Measurements from ENCODE around the gene PCDH19.

PCDH19 gene

DNA sequence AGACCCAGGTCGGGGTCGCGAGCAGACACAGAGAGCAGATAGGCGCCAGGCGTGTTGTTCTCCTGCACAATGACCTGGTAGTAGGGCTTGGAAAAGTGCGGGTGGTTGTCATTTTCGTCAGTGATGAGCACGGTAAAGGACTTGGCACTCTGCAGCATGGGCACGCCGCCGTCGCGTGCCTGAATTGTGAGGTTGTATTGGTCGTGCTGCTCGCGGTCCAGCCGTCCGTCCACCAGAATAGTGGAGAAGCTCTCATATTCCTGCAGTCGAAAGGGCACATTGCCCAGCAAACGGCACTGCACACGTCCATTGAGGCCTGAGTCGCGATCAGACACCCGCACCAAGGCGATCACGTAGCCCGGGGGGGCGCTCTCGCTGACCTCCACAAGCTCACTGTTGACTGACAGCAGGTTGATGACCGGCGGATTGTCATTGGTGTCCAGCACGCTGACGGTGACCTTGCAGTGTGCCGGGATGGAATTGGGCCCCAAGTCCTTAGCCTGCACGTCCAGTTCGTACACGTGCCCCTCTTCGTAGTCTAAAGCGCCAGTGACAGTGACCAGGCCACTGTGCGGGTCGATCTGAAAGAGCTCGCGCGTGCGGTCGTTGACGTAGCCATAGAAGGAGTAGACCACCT is 2.8 kb downstream of the PCDH19 start:
- DNase-seq (ENCODE audit: low spot score) = no peak

DNA sequence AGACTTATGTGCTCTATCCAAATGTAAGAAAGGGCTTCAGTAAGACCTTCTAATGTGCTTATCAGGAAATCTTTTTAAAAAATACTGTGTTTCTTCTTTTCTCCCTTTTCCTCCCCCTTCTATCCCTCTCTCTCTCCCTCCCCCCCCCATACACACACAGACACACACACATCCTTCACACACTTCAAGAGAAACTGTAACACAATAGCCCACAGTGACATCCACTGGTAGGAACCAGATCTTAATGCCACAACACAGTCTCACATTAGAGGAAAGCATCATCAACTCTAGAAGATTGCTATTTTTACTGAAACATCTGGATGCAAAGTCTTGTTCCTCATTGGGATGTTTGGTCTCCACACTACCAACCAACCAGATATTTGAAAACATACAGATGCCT is 4.6 kb downstream of the PCDH19 start:
- DNase-seq (ENCODE audit: low spot score) = no peak

DNA sequence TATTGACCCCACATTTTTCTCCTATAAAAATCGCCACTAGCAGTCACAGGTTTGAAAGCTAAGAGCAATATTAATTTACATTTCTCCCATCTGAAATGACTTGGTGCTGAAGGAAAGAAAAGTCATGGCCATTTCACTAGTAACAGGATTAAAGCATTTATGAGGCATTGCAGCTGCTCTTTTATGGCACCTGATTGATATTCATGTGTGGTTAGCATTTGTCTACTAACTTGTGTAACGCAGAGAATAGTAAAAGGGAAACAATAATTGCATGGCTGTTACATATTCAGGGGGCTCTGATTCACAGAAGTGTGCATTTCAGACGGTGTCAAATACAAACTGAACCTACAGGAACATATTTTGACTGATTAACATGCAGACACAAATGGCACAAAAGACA is 5.2 kb downstream of the PCDH19 start:
- DNase-seq (ENCODE audit: low spot score) = no peak

DNA sequence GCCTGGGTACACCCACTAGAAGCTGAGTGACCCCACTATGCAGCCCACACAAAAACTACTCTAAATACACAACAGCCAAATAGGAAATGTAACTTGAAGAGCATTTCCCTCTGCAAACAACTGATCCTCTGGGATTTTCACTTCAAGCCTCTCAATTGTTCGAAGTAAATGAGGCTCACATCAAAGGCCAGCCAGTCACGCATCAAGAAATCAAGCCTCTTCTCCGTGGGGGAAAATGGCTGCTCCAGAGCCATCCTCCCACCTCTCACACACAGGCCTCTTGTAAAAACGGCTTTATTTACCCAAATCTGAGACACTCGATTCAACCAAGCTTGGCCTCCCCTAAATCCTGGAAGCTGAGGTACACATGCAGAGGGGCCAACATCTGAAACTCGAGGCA is 14.3 kb downstream of the PCDH19 start:
- no peak for DNase-seq (ENCODE audit: low spot score)

DNA sequence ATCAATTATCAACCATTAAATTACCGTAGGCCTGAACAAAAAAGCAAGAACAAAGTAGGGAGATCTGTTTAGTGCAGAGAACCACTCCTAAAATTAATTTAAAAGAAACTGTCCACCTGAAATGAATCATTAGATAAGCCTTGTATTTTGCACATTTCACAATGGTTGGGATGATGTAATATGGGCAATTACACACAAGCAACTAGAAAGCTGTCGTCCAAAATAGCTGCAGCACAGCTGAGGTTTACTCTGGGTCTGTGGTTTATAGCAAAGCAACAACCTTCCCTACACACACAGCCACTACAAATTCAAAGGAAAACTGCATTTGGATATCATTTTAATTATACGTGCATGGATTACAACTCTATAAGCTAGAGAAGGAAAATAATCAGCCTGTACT is 28.5 kb downstream of the PCDH19 start:
- DNase-seq (ENCODE audit: low spot score) = no peak

DNA sequence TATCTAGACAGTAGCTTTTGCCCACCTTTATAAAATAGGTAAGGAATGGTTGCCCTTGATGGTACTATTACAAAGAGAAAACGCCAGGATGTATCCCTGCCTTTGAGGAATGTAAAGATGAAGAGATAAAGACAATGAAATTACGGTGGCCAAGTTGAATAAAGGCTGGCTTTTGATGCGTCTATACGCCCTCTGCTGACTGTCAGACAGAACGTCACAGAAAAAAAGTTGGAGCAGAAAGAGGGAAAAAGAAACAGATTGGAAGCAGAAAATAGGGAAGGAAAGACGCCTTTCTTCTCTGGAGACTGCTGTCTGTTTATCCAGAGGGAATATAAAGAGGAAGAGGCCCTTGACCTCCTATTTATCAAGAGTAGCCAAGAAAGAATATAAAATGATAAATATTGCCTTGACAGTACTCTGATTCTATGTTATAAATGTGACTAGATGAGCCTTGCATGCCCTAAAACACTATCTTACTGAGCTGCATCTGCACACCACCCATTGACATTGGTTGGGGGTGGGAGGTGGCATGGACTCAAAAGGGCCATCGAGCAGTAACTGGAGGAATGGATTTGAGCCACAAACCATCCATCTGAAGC is 30.6 kb downstream of the PCDH19 start:
- no peak for DNase-seq (ENCODE audit: low spot score)

DNA sequence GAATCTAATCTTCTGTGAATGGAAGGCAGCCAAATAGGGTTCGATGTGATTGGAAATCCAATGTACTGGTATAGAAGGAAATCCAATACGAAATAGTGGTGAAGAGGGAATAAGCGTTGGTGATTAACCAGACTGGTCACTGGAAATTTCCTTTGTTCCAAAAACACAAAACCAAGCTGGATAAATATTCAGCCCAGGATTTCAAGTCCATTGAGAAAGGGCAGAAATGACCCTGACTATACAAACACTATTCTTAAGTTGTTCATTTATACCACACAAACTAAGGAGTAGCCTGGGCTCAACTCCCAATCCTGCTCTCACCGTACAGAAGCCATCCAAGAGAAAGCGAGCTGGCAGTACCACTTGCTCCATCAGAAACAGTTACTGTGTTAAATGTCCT is 32.2 kb downstream of the PCDH19 start:
- DNase-seq (ENCODE audit: low spot score) = no peak

DNA sequence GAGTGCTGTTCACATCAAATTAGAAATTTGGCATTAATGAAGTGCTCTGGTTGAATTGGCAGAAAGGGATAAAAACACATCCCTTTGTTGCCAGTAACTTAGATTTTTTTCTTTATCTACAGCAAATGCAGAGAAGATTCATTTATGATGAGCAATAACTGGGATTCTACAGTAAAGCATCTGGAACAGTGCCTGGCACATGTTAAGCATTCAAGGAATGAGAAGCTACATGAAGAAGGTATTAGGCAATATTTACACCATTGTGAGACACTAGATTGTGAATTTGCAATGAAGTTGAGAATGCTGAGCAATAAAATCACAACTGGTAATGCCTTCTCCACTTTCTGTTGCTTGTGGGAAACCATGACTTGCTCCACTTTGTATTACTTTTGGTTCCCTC is 33.5 kb downstream of the PCDH19 start:
- no peak for DNase-seq (ENCODE audit: low spot score)

DNA sequence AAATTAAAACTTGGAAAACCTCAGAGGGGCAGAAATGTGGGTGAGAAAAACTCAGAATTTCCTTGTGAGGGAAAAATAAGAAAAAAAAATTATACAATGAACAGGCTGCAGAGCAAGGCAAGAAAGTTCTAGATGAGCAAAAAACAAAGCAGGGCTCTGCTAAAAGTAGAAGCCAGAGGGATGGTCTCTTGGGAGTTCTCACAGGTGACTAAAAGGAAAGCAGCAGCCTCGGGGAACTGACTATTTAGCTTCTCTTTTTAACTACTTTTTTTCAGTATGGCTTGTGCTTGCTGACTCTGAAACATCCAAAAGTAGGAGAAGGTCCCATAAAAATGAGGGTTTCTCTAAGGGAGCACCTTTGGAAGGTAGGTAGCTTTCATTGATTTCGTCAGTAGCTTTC is 36.4 kb downstream of the PCDH19 start:
- no peak for DNase-seq (ENCODE audit: low spot score)

DNA sequence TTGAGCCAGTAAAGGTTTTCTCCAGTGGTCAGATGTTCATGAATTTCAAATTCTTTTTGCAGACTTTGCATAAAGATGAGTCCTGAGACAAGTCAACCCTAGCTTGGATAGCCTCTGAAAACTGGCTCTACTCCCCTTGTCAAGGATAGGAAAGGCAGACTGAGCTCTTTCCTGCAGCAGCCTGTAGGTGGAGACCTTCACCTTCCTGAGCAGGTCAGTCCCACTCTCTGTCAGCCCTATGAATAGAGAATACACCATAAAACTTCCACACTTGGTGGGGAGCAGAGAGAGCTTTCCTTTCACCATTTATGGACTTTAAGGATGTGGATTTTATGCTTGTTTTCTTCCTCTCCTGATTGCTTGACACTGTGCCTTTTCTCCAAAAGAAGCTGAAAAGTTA is 41.9 kb downstream of the PCDH19 start:
- no peak for DNase-seq (ENCODE audit: low spot score)

DNA sequence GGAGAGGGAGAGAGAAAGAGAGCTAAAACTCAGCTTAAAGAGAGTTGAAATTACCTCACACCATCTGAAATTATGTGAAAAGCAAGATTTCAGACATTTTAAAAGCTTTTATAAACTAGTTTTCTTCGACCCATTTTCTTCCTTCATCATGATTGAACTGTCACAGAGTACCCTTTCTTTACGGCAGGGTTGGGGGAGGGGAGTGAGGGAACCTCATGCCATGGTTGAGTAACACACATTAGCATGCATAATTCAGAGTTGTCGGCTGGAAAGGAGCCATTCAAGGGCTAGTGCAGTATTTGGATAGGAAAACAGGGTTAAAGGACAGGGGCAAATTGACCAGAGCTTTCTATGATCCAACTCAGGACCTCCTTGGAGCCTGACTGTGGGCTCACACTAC is 46.2 kb downstream of the PCDH19 start:
- DNase-seq (ENCODE audit: low spot score) = no peak

DNA sequence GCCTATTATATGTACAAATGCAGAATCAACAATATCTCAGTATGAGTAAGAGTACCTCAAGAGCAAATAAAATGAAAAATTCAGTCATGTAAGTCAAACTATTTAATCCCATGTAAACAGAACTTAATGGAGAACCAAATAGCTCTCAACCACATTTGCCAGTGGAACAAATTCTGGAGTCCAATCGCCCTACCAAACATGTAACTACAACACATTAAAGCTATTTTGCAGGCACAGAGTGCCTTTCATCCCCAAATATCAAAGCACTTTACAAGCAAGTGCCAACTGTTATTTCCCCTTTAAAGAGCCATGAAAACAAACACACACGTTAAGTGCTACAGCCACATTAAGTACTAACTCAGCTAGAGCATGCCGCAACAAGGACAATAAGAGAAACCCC is 51.3 kb downstream of the PCDH19 start:
- no peak for DNase-seq (ENCODE audit: low spot score)

DNA sequence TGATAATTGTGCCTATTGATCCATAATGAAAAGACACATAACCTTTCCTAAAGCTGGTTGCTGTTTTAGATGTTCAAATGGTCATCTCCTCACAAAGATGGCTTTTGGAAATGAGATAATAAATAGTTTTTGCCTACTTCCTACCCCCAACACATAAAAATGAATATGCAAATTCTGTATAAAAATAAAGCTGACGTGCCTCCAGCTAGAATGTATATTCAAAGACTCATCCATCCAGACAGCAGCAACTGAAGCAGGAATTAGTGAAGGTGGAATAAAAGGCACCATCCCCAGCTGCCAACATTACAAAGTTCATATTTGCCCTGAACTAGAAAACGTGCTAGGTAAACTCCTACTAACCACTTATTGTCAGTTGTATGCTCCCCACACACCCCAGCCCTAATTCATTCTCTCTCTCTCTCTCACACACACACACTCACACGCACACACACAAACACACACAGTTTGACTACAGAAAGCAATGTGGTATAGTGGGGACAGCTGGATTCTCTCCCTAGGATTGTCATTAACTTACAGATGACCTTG is 53.6 kb downstream of the PCDH19 start:
- no peak for DNase-seq (ENCODE audit: low spot score)

DNA sequence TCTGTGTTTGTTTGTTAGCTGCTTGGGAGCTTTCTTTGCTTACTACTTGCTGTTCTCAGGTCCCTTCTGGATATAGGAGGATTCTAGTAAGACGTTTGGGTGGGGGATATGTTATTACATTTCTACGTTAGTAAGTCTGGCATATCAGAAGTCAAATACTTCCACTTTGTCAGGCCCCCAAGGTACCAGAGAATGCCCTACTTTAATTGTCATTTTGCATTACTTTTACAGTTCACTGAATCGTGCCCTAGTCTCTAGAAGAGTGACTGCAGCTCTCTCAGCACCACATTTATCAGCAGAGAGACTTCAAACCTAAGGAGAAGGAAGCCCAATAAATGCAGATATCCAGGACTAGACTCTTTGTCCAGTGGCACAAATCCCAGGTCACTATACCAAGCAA is 54.4 kb downstream of the PCDH19 start:
- no peak for DNase-seq (ENCODE audit: low spot score)

DNA sequence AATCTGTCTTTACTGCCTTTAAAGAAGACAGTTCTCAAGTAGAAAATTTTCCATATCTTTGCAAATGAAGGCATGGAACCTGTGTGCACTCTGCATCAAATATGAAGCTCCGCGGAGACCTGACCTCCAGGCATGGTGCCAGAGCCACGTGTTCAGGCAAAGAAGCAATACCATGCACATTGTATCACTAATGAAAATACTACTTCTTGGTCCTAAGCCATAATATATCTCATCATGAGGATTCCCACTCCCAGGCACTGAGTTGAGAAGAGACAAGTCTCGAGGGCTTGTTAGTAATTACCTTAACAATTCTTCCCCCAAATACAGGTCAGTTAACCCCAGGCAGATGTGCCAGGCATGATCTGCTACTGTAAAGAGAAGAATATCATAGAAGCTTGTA is 56.7 kb downstream of the PCDH19 start:
- no peak for DNase-seq (ENCODE audit: low spot score)

DNA sequence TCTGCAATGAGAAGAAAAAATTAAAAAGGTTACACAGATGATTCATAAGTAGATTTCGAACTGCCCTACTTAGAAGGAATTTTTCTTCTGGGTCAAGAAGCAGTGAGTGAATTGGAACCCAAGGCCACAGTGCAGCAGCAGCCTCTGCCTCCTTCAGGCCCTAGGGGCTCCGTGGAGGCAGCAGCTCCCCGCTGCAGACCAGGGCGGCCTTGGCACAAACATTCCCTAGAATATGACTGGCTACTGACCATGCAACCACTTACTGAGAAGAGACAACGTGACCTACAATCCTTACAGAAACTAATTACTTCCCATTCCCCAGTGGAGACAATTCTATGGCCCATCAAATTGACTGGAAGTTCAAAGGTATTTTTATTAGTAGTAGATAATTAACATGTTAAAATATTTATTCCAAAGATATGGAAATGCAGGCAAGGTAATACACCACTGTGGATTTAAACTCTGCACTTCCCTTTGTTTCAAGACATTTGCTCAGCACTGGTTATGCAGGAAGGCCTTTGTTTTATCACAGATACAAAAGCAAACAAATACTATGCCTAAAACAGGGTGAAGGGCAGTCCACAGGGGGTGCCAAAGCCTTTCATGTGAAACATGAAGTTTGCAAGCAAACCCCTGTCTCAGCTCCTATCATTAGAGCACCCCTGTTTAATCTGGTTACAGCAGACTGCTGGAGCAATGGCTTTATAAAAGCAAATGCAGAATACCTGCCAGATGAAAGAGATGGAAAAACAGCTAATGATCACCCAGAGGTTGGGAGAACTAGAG is 59.2 kb downstream of the PCDH19 start:
- no peak for DNase-seq (ENCODE audit: low spot score)

DNA sequence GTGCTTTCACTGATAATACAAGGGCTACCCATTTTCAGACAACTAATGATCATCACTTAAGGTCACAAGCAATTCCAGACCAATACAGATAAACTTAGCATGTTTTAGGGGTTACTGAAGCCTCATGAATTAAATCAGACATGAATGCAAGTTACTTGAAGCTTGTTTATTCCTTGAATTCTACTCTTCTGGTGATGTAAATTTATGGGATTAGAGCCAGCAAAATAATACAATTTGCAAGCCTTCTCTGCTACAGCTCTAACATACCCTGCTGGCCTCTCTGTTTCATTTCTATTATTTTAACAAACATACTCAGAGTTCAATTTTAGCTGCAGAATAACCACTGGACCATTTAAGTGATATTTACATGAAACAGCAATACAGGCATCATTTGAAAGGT is 60.7 kb downstream of the PCDH19 start:
- no peak for DNase-seq (ENCODE audit: low spot score)

DNA sequence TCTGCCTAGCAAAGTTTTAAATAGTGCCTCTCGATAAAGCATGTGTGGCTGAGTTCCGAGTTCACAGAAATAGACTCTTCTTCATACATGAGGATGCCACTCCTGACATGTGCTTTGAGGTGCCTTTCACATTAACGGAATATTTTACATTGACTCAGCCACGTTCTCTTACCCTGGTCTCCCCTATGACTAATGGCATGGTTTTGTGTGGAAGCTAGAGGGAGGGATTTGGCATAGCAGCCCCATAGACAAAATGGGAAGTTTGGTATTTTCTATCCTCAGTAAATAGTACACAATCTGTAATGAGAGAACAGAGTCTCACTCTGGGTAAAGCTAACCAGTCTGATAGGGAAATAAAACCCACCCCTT is 68.9 kb downstream of the PCDH19 start:
- DNase-seq (ENCODE audit: low spot score) = no peak

DNA sequence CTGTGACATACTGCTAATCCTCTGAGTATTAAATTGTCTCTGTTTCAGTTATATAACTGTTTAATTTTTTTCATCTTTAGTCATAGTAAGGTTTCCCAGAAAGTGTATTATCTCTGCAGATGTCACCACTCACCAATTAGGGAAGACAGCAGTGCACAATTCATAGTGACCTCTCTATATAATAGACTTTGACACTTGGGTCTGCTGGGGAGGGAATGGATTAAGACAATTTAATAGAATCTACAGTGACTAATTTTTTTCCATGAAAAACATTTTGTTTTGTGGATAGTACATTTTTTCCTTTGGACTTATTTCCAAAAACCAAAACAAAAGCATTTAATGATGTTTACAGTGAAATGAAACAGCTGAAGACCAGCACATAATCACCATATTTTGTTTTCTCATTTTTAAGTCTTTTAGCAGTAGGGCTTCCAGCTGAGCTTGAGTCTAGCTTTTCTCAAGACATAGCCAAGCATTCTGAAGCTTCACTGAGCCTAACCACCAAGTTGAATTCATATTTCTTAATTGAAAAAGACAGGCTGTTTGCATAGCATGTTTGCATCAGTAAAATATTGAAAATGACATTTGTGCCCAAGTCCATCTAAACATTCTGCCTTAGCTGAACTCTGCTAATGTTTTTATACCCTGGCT is 69.5 kb downstream of the PCDH19 start:
- DNase-seq (ENCODE audit: low spot score) = no peak

DNA sequence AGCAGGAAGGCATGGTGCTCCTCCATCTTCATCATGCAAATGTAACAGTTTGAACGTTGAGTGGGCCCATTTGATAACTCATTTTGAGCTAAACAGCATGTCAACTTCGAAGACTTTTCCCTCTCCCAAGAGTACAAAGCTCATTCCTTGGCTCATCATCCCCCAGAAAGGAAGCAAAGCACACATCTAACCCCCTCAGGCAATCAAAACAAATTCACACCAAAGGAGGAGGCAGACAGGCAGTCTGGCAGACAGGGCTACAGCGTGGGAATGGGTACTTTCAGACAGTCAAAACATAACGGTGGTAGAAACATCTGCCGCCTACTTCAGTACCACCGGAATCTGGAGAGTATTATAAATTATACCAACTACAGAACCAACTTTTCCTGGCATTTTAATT is 81.7 kb downstream of the PCDH19 start:
- DNase-seq (ENCODE audit: low spot score) = no peak

DNA sequence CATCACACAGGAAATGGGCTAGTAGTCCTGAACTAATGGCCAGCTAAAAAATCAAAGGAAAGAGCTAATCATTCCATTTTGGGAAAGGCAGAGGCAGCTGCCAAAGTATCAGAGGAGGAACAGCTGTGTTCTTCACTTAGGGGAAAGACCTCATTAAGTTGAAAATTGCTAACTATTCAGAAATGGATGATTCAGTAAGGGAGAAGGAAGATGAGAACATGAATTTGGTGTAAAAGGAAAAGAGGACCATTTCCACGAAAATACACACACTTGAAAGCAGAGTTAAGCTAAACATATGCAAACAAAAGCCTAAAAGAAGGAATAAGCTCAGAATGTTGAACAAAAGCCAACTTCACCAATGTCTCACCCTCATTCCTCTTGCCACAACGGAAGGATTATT is 90.4 kb downstream of the PCDH19 start:
- no peak for DNase-seq (ENCODE audit: low spot score)

DNA sequence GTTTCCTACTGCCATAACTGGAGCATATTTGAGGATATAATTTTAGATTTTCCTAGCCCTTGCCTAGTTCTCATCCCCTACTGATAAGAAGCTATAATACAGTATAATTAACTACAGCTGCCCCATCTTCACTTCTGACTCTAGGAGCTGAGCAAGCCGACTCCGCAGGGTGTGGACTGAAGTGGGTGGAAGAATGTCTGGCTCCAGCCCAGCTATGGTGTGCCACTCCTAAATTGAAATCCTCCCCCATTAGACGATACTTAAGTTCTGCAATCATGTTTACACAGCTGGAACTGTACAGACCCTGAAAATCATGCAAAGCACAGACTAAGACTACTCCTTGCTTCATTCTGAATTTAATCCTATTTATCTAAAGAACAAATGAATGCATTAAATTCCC is 93.1 kb downstream of the PCDH19 start:
- no peak for DNase-seq (ENCODE audit: low spot score)

DNA sequence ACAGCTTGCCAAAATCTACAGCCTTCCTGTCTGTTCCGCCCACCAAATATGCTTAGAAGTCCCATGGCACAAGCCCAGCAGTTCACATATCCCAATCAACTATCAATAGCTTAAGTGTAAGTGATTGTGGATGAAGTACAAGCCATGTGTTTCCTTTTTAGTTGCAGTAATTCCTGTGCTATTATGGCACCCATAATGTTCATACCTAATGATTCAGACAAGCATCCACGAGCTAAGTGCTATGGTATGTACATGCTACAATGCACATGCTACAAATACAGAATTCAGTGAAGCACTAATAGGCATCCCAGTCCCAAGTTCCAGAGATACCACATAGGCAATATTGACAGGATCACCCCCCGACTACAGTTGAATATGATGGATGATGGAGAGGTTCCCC is 94.5 kb downstream of the PCDH19 start:
- DNase-seq (ENCODE audit: low spot score) = no peak
